ENCODE measurements around the gene ACTA1. TPM values are rescaled to one million over a fixed set of nuclear protein-coding genes. Genes with fewer than 3 reads are reported as not detected.

Gene ACTA1
- total RNA-seq, 1 experiment from 2014 or later, result not detected

GRCh38 chr1:229403573-229403972 is 30.3 kb downstream of the ACTA1 start:
- TF ChIP-seq RAD21 (IDR thresholded peaks at IDR 0.05; ENCODE audit: low read depth) (no peak), ZFX (IDR thresholded peaks at IDR 0.05) (no peak), POLR2AphosphoS5 (IDR thresholded peaks at IDR 0.05; ENCODE audit: low read depth, low read length) (no peak)
- TF ChIP-seq, protein P1, sequence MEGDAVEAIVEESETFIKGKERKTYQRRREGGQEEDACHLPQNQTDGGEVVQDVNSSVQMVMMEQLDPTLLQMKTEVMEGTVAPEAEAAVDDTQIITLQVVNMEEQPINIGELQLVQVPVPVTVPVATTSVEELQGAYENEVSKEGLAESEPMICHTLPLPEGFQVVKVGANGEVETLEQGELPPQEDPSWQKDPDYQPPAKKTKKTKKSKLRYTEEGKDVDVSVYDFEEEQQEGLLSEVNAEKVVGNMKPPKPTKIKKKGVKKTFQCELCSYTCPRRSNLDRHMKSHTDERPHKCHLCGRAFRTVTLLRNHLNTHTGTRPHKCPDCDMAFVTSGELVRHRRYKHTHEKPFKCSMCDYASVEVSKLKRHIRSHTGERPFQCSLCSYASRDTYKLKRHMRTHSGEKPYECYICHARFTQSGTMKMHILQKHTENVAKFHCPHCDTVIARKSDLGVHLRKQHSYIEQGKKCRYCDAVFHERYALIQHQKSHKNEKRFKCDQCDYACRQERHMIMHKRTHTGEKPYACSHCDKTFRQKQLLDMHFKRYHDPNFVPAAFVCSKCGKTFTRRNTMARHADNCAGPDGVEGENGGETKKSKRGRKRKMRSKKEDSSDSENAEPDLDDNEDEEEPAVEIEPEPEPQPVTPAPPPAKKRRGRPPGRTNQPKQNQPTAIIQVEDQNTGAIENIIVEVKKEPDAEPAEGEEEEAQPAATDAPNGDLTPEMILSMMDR (IDR thresholded peaks at IDR 0.05 in 2 of 3, conservative IDR thresholded peaks at IDR 0.05 in 1 of 3; ENCODE audit: borderline replicate concordance in 1 of 3, insufficient read depth in 1 of 3, low read depth in 2 of 3, low read length in 2 of 3), result peak in 2 of 3 experiments; percentile 24 to 36; a peak in 4 of 6 replicates
- Histone ChIP-seq H3K4me3 (replicated peaks in 1 of 2; ENCODE audit: low read depth in 1 of 2, low read length in 2 of 2) (no peak overlapping the region), H3K9me2 (ENCODE audit: insufficient read depth) (no peaks in the 10 kb centered on the region), H3K36me3 (ENCODE audit: control insufficient read depth in 1 of 2, insufficient read depth in 2 of 2, low read length in 2 of 2) (no peaks in the 10 kb centered on the region), H3K27me3 (ENCODE audit: insufficient read depth, low read length) (peaks cover 9% of the 10 kb centered on the region; the same call in 1 of the 2 replicates), H3K27ac (ENCODE audit: low read depth, low read length) (no peak overlapping the region), H2AFZ (ENCODE audit: low read depth, low read length, poor library complexity, severe bottlenecking) (no peak overlapping the region), H3K9me3 (ENCODE audit: control insufficient read depth in 1 of 2, insufficient read depth in 1 of 2, low read depth in 1 of 2, low read length in 2 of 2) (no peaks in the 10 kb centered on the region), H4K20me1 (ENCODE audit: insufficient read depth) (no peaks in the 10 kb centered on the region), H3K4me1 (ENCODE audit: control insufficient read depth in 1 of 2, insufficient read depth in 2 of 2, low read length in 2 of 2) (no peaks in the 10 kb centered on the region), H3K4me2 (ENCODE audit: low read length) (no peak overlapping the region), H3K79me2 (ENCODE audit: insufficient read depth, low read length) (no peaks in the 10 kb centered on the region), H3K9ac (ENCODE audit: low read length) (no peak overlapping the region)
- ATAC-seq (0 out of 2 replicates have a peak, but pooled peaks have one; percentile 19), DNase-seq (ENCODE audit: low read depth, low spot score) (no peak)
- CTCF ChIA-PET, result no interaction called here
- POLR2A ChIA-PET, result no interaction called here
- no TSS peak for BruUV-seq (replicated peaks)
- intact Hi-C loops (cut with micrococcal nuclease), result no loop called here
- RAD21 ChIA-PET (ENCODE audit: low non-redundant PET in 1 of 2, low total read pairs in 2 of 2, uncharacterized antibody in 2 of 2, unreplicated experiment in 2 of 2), result no interaction called here

GRCh38 chr1:229402993-229403392 is 30.9 kb downstream of the ACTA1 start:
- Histone ChIP-seq H3K9me2 (ENCODE audit: insufficient read depth) (no peaks in the 10 kb centered on the region), H3K79me2 (ENCODE audit: insufficient read depth, low read length) (no peaks in the 10 kb centered on the region), H3K9me3 (ENCODE audit: control insufficient read depth in 1 of 2, insufficient read depth in 1 of 2, low read depth in 1 of 2, low read length in 2 of 2) (no peaks in the 10 kb centered on the region), H4K20me1 (ENCODE audit: insufficient read depth) (no peaks in the 10 kb centered on the region), H3K4me3 (replicated peaks in 1 of 2; ENCODE audit: low read depth in 1 of 2, low read length in 2 of 2) (no peak overlapping the region), H3K4me1 (ENCODE audit: control insufficient read depth in 1 of 2, insufficient read depth in 2 of 2, low read length in 2 of 2) (no peaks in the 10 kb centered on the region), H3K9ac (ENCODE audit: low read length) (no peak overlapping the region), H3K27ac (ENCODE audit: low read depth, low read length) (no peak overlapping the region), H2AFZ (ENCODE audit: low read depth, low read length, poor library complexity, severe bottlenecking) (no peak overlapping the region), H3K27me3 (ENCODE audit: insufficient read depth, low read length) (peaks cover 9% of the 10 kb centered on the region; the same call in 1 of the 2 replicates), H3K4me2 (ENCODE audit: low read length) (no peak overlapping the region), H3K36me3 (ENCODE audit: control insufficient read depth in 1 of 2, insufficient read depth in 2 of 2, low read length in 2 of 2) (no peaks in the 10 kb centered on the region)
- intact Hi-C loops (cut with micrococcal nuclease), result no loop called here
- peak; percentile 53 for ATAC-seq
- ChIA-PET CTCF (no interaction called here), POLR2A (no interaction called here), RAD21 (ENCODE audit: low non-redundant PET in 1 of 2, low total read pairs in 2 of 2, uncharacterized antibody in 2 of 2, unreplicated experiment in 2 of 2) (no interaction called here)
- BruUV-seq (replicated peaks), result no TSS peak
- DNase-seq (ENCODE audit: low read depth, low spot score), result no peak
- TF ChIP-seq TCF7L2 (IDR thresholded peaks at IDR 0.05; ENCODE audit: borderline replicate concordance, extremely low read depth, insufficient read depth, insufficient read length), result no peak
- no peak for TF ChIP-seq ELF1 (IDR thresholded peaks at IDR 0.05; ENCODE audit: borderline replicate concordance, low read depth)
- TF ChIP-seq YY1 (IDR thresholded peaks at IDR 0.05; ENCODE audit: extremely low read depth, insufficient replicate concordance, low read depth, low read length), result no peak
- no peak for TF ChIP-seq ZBTB33 (IDR thresholded peaks at IDR 0.05; ENCODE audit: extremely low read depth, insufficient replicate concordance, low read length)
- TF ChIP-seq EZH2phosphoT487 (IDR thresholded peaks at IDR 0.05; ENCODE audit: borderline replicate concordance), result no peak
- no peak for TF ChIP-seq CEBPB (IDR thresholded peaks at IDR 0.05; ENCODE audit: low read depth)
- TF ChIP-seq FOSL1 (IDR thresholded peaks at IDR 0.05; ENCODE audit: low read depth), result no peak
- no peak for TF ChIP-seq EZH2 (IDR thresholded peaks at IDR 0.05)
- TF ChIP-seq ZFX (IDR thresholded peaks at IDR 0.05), result no peak
- TF ChIP-seq JUND (IDR thresholded peaks at IDR 0.05), result no peak
- no peak for TF ChIP-seq SP1 (IDR thresholded peaks at IDR 0.05; ENCODE audit: low read depth)
- no peak for TF ChIP-seq ATF3 (IDR thresholded peaks at IDR 0.05)

Data from HCT116 (cell line).